Right ventricle myocardium inferior (tissue), 1 donor: ENCODE data around the gene MPRIP. TPM values are rescaled to one million over a fixed set of nuclear protein-coding genes. Genes with fewer than 3 reads are reported as not detected.

ENCODE experiments used
- ATAC-seq: fragments of 200-7000 bp; cut with Tn5 transposase; one replicate; pipeline ENCODE4 v1.9.1; 2020; ENCODE audit warnings: mild to moderate bottlenecking, moderate library complexity
- DNase-seq: peaks from one replicate; pipeline ENCODE4 v3.0.0; 2021; ENCODE audit errors: missing footprints
- intact Hi-C: fragments of 100-400 bp; cut with DNase I; formaldehyde crosslinking; loops from one replicate; pipeline ENCODE4 v1.11.0; 2022
- total RNA-seq: library from RNA; stranded (reverse); fragmentation: NEBNext Ultra II Directional; extraction: Animal tissue kit (Norgen Biotek cat#: 25700); gene quantifications from one replicate; pipeline ENCODE4 v1.2.1, GENCODE V29; 2021
- donor health status: DM: no; HTN: yes; CAD: no; lungs with severe emphysema.

Gene MPRIP
- total RNA-seq, 1 donor from 2014 or later, result 312 TPM

DNA sequence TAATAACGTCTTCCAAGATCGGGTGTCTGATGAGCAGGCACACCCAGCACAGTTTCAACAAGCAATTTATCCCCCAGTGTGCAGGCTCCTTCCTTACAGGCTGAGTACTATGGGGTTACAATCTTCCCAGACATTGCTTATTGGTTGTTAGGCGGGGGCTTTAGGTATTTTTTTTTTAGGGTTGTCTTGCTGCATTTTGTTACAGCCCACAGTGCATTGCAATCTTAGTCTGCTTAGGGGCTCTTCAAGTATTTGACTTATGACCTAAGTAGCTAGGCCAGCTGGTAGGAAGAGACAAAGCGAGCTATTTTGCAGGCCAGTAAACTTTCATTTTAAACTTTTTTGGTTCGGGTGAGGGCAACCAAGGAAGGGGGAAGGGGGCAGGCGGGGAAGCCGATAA lies 158.1 kb downstream of the MPRIP start:
- intact Hi-C loops, result no loop called here
- no peak for DNase-seq
- ATAC-seq, result no peak

GRCh38 chr17:17200831-17201230 lies 158.6 kb downstream of the MPRIP start:
- DNase-seq (no peak), ATAC-seq (no peak)
- intact Hi-C loops, result no loop called here

GRCh38 chr17:17201271-17201670 lies 159.0 kb downstream of the MPRIP start:
- ATAC-seq (no peak), DNase-seq (no peak)
- intact Hi-C loops, result no loop called here

DNA sequence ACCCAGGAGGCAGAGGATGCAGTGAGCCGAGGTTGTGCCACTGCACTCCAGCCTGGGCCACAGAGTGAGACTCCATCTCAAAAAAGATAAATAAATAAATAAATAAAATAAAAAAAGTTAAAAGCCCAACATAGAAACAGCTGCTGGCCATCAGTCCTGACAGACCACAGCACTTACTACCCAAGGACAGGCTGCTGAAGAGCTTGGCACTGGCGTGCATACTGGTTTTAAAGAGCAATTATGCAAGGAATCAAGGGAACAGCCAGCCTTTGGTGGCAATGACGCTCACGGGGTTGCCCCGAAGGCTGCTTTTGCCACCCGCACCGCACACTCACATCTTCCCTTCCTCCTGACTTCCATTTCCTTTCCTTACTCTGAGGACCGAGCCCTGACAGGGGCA lies 159.7 kb downstream of the MPRIP start:
- ATAC-seq (peak; percentile 42), DNase-seq (no peak)
- intact Hi-C loops, result no loop called here

- intact Hi-C loops, result no loop called here
- peak; percentile 45 for ATAC-seq
- no peak for DNase-seq
These were observed 161.0 kb downstream of the MPRIP start for GRCh38 chr17:17203173-17203730.

GRCh38 chr17:17204041-17204591 lies 161.9 kb downstream of the MPRIP start:
- intact Hi-C loops, result loop anchor here (2.0 kb wide), 2 partner anchors 13 to 25 kb away; no protein-coding TSS in a partner anchor
- DNase-seq (no peak), ATAC-seq (peak; percentile 34)

GRCh38 chr17:17204635-17205231 lies 162.5 kb downstream of the MPRIP start:
- DNase-seq (no peak), ATAC-seq (no peak)
- intact Hi-C loops, result loop anchor here (2.0 kb wide), 2 partner anchors 14 to 24 kb away; no protein-coding TSS in a partner anchor

GRCh38 chr17:17205368-17206123 lies 163.3 kb downstream of the MPRIP start:
- ATAC-seq, result peak; percentile 17
- intact Hi-C loops, result loop anchor here (2.0 kb wide), 2 partner anchors 15 to 23 kb away; no protein-coding TSS in a partner anchor
- no peak for DNase-seq

DNA sequence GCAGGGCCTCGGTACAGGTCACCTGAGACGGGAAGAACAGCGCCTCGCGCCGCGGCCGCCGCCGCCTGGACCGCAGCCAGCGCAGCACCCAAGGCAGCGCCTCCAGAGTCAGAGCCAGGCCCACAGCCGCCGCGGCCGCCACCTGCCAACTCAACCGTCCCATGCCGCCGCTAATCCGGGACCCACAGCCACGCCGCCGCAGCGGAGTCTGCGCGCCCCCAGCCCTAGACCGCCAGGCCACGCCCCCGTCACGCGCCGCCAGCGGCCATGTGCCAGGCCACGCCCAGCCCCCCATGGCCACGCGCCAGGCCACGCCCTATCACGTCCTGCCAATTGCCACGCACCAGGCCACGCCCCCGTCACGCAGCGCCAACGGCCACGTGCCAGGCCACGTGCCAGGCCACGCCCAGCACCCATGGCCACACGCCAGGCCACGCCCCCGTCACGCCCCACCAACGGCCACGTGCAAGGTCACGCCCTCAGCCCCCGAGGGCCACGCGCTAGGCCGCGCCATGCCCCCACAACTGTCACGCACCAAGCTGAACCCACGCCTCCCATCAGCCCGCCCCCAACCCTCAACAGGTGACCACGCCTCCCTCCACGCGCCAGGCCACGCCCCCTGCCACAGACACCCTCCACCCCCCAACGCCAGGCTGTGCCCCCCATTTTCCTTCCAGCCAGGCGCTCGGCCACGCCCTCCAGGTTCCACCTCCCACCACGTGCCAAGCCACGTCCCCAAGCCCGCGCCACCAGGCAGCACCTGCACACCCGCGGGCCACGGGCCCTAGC lies 164.1 kb downstream of the MPRIP start, which contains the start of gene PLD6:
Gene PLD6 (minus strand): TSS at position 210 of the 789 bp plus-strand sequence. CDS start 47 bp downstream, at position 163.
- ATAC-seq (peak; percentile 32), DNase-seq (peak; percentile 91)
- intact Hi-C loops, result no loop called here

- intact Hi-C loops, result no loop called here
- ATAC-seq (no peak), DNase-seq (no peak)
These were observed 164.7 kb downstream of the MPRIP start for GRCh38 chr17:17206913-17207335.

DNA sequence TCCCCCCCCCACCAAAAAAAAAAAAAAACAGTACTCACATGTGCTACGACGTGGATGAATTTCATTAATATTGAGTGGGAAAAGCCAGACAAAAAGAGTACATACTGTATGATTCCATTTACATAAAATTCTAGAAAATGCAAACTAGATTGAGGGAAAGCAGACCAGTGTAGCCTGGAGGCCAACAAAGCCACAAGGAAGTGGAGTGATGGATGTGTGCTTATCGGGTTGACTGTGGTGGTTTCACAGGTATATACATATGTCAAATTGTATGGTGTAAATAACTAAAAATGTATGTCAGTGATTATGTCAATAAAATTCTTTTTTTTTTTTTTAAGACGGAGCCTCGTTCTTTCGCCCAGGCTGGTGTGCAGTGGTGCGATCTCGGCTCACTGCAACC lies 165.7 kb downstream of the MPRIP start:
- DNase-seq (no peak), ATAC-seq (no peak)
- intact Hi-C loops, result no loop called here

- no peak for DNase-seq
- intact Hi-C loops, result no loop called here
These were observed 171.5 kb downstream of the MPRIP start for GRCh38 chr17:17213775-17214174.

DNA sequence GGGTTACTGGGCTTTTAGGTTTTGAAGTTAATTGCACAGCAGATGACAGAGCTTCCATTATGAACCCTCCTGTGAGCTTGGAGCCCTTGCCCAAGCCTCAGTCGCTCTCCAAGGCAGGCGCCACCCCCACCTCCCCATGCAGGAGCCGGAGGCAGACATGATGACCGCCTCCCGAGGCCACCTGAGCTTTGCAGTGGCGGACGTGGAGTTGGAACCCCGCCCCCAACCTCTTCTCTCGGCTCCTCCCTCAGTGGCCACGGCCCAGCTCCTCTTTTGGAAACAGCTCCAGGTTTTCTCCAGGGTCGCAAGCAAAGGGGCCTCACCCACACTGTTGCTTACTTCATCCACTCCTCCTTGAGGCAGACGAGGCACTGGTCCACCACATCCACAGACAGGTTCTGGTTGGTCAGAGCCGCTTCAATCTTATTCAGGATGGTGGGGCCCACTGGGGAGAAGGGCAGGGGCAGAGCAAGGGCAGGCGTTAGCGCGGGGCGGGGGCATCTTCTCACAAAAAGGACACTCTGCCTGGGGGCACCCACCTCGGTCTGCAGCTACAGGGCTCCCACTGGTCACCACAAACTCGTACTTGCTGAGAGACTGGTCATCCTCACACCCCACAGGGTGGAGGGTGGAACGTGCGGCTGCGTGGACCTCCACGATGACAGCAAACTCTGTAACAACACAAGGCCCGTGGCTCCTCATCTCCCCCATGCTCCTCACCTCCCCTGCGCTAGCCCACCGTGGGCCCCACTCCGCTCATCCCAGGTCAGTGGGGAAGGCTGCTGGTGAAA lies 172.6 kb downstream of the MPRIP start:
- intact Hi-C loops, result no loop called here
- DNase-seq, result no peak
- ATAC-seq, result no peak

More at GRCh38 chr17:17213775-17214174, 171.5 kb downstream of the MPRIP start:
- peak; percentile 38 for ATAC-seq

GRCh38 chr17:17215575-17215974 lies 173.3 kb downstream of the MPRIP start:
- intact Hi-C loops, result no loop called here
- DNase-seq (no peak), ATAC-seq (no peak)

DNA sequence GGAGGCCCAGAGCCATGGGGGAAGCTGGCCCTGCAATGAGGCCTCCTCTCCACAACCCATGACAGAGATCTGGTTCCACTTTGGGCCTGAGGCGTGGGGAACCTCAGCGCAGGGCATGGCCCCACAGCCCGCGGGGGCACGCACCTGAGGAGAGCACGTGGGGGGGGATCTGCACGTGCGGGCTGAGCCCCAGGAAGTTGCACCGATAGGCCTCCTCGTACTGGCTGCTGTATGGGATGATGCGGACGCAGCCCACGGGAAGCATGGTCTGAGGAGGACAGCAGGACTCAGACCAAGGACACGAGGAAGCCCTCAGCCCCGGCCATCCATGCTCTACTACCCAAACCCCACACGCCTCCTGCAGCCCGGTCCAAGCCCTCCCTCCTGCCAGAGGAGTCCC lies 174.0 kb downstream of the MPRIP start:
- intact Hi-C loops, result no loop called here
- DNase-seq, result no peak
- ATAC-seq, result no peak

DNA sequence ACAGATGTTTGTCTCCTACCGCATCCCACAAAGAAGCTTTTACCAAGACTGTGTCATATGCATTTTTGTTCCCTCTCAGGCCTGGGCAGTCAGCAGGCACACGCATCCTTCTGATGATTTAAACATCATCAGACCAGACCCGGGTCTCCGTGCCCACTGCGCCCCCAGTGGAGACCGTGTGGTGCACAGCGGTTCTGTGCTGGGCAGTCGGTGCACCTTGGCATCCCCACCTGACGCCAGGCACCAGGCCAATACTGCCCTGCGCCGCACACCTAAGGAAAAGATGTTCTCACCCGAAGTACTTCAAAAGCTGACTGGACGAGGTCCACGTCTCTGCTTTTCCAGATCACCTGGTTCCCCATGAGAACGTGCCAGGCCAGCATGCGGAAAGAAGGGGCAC lies 174.5 kb downstream of the MPRIP start:
- DNase-seq, result no peak
- intact Hi-C loops, result no loop called here
- ATAC-seq, result no peak

- ATAC-seq (no peak), DNase-seq (no peak)
- intact Hi-C loops, result no loop called here
These were observed 175.7 kb downstream of the MPRIP start for GRCh38 chr17:17217995-17218394.

DNA sequence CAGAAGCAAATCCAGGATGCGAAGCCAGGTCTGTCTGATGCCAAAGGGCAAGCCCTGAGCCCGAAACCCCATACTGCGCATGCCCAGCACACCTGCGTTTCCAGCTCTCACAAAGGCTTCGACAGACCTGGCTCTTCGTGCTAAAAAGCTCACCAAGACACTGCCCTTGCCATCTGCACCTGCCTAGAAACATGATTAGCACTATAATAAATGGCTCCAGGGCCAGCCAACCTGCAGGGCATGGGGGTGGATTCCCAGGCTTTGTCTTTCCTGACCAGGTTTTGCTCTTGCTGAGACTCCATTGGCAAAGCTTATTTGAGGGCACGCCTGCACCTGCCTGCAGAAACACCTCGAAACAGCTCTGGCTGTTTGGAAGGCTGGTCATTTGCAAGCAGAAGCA lies 178.3 kb downstream of the MPRIP start:
- intact Hi-C loops, result no loop called here
- no peak for DNase-seq
- ATAC-seq, result no peak
